IMR-90 (cell line): ENCODE data around the gene ELFN1.

Source experiments
- CEBPB ChIP-seq: IDR thresholded peaks from 2 replicates; pipeline ENCODE4 v1.6.1; 2012; ENCODE audit warnings: low read depth, low read length, improper control_type of control experiment
- CTCF ChIP-seq: conservative IDR thresholded peaks from 2 replicates; pipeline ENCODE4 v1.5.1; 2012; ENCODE audit warnings: mild to moderate bottlenecking, low read depth, low read length, improper control_type of control experiment
- USF2 ChIP-seq: fragments of 150-350 bp; IDR thresholded peaks from 2 replicates; pipeline ENCODE4 v1.6.1; 2017; ENCODE audit warnings: mild to moderate bottlenecking, antibody characterized with exemption, low read length, low read depth

GRCh38 chr7:1769286-1770200 lies 99.5 kb downstream of the ELFN1 start:
- no peak for TF ChIP-seq USF2
- no peak for TF ChIP-seq CTCF
- TF ChIP-seq CEBPB: no peak
